Pons (tissue), 1 donor: ENCODE data around the gene E2F4.

ENCODE experiments used
- DNase-seq: peaks from one replicate; pipeline ENCODE4 v3.0.0-alpha.2; 2016; ENCODE audit warnings: low spot score

The E2F4 gene

DNA sequence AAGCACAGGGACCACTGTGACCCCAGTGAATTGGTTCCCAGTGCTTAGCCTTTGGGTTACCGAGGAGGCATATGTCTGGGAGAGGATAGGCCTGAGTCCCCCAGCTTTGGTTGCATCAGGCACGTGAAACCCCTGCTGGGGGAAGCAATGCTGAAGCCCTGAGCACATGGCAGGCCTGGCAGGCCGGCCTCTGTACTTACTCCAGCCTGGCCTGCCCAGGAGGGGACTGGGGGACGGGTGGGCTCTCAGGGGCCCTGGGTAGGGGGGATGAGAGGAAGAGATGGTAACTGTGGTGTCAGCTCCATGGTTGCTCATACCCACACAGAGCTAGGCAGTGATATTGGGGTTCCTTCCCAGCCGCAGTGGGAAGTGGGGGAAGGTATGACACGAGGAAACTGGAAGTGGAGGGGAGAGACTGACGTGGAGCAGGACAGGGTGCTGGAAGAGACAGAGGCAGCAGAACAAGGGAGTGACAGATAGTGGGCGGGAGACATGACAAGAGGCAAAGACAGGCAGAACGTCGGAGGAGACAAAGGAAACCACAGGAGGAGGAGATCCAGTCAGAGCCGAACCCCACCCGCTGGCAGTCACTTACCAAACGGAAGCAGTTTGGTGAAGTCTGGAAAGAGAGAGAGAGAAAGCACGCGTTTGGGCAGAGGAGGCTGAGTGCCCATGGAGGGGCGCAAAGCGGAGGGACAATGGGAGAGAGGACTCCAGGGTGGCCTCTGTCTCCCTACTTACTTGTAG lies 44.0 kb downstream of the E2F4 start:
- DNase-seq = no peak

DNA sequence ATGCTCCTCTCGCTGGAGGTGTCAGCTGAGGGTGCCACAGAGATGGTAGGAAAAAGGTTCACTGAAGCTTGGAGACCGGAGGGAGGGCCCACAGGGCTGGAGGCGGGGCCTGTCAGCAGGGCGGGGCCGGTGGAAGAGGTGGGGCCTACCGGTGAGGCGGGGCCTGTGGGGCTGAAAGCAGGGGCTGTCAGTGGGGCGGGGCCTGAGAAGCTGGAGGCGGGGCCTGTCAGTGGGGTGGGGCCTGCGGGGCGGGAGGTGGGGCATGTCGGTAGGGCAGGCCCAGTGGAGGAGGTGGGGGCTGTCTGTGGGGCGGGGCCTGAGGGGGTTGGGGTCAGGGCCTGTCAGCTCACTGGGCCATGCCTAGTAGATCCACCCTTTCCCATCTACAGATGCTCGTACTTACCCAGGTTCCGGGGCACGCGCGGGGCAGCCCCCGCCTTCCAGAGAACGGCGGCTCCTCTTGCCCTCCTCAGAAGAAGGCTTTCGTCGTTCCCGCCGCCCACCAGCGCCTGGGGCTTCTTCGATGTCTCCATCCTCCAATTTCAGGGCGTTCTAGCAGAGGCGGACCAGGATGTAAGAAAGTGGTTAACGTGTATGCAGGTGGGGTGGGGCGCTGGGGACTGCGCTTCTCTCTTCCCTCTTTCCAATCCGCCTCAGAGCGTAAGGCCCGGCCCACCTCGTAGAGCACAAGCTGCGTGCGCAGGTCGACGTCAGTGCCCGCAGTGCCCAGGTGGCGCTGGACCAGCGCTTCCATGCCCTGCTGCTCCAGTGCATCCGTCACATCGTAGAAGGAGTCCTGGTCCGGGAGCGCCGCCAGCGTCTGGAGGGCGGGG lies 44.8 kb downstream of the E2F4 start:
- no peak for DNase-seq

DNA sequence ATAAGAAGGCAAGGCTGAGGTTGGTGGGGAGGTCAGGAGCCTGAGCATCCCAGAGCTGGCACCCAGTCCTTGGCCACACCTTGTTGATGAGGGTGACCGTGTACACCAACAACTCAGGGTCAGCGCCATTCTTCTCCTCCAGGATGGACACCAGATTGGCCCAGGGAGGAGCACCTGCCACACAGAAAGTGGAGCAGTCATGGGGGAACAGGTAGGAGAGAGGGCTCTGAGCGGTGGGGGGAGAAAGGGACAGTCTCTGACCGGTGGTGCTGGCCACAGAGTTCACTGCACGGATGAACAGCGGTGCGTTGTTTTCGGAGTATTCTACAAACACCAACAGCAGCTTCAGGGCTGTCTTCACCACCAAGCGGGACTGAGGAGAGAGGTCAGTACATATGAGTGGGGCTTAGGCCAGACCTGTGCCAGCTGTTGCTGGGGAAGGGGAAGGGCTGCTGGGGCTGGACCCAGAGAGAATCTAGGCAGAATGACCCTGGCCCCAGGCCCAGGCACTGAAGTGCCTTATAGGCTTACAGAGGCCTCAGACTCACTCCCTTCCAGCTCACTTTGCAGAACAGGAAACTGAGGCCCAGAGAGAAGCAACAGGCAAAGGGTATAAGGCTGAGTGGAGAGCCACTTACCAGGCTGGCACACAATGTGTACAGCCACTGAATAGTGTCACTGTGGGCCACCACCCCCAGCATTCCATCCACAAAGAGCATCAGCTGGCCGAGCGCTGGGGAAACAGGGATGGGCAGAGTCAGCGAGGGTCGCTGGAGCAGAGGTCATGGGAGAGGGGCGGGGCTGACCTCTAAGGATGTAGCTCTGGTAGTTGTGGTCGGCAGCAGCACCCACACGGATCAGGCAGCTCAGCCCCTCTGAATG lies 45.7 kb downstream of the E2F4 start:
- no peak for DNase-seq

DNA sequence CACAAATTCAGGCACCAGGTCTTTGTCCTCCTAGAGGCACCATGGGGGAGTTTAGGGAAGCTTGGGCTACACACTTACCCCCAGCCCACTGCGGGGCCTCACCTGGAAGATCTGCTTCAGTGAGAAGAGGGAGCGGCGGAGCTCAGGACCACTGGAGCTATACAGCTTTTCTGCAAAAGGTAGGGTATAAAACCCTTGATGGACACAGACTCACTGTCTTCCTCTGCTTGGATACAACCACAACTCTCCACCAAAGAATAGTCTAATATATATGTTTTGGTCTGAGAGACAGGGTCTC lies 46.3 kb downstream of the E2F4 start:
- DNase-seq = no peak

DNA sequence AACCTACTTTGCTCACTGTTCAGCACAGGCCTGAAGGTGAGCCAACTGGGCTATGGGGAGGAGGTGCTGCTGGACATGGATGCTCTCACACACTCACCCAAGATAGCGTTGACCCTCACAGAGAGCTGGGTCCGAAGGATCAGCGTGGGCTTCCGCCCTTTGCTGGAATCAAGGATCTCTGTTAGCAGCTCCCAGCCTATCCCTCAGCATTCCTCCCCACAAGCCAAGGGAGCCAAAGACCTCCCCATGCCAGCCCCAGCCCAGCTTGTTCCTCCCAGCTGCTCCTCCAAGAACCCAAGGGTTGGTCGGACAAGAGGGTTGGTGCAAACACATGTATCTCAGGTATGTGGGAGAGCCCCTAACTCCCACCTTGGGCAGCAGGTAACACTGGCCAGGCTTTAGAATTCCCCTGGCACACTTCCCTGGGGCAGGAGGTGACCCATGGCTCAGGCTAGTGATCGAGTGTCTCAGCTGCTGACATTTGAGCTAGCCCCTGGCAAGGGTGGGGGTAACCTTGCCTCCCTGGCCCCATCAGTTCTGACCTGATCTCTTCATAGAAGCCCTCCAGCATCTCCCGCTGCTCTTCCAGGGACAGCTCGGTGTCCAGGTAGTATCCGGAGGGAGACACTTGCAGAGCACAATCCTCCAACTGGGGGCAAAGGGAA lies 47.0 kb downstream of the E2F4 start:
- no peak for DNase-seq

DNA sequence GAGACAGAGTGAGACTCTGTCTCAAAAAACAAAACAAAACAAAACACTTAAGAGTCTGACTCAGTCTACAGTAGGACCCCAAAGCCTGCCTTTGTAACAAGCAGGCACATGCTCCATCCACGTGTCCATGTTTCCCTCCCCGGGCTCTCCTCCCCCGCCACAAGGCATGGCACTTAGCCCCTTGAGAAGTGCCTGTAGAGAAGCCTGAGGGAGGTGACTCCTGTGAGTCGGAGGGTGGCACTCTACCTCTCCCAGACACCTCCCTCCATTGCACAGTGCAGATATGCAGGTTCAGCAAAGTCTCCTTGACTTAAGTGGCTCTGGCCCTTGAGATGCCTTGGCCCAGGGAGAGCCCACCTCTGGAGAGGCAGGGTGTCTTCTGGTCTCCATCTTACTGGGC lies 48.6 kb downstream of the E2F4 start:
- DNase-seq = no peak

DNA sequence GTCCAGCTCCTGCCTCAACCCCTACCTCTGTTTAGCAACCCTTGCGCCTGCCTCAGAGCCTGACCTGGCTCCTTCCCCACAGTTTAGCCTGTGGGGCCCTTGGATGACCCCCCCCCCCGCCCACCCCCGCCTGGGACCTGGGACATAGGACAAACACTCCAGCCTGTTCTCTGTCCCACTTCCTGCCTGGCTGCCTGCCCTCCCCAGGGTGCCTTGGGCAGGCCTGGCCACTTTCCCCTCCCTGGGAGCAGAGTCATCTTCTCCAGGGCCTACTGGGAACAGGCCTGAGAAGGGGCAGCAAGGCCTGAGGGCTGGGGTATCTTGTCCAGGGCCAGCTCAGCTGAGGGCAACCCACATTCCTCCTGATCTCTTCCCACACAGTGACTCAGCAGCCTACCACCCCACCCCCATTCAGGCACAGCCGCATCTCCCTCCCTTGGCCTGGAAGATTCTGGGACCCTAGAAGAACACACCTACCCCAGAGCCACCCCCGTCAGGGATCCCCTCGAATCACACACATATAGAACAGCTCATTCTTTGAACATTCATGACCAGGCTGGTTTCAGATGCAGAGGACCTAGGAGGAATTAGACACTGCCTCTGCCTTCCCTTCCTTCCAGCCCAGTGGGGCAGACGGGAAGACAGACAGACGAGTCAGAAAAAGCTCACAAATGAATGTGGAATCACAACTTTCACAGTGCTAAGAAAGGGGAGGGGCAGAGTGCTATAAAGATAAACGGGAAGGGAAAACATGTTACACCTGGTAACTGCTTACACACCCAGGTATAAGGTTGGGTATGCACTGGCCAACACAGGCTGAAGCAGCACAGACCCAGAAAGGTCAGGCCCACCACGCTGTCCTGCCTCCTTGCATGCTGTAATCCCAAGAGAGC lies 49.3 kb downstream of the E2F4 start:
- DNase-seq = no peak

DNA sequence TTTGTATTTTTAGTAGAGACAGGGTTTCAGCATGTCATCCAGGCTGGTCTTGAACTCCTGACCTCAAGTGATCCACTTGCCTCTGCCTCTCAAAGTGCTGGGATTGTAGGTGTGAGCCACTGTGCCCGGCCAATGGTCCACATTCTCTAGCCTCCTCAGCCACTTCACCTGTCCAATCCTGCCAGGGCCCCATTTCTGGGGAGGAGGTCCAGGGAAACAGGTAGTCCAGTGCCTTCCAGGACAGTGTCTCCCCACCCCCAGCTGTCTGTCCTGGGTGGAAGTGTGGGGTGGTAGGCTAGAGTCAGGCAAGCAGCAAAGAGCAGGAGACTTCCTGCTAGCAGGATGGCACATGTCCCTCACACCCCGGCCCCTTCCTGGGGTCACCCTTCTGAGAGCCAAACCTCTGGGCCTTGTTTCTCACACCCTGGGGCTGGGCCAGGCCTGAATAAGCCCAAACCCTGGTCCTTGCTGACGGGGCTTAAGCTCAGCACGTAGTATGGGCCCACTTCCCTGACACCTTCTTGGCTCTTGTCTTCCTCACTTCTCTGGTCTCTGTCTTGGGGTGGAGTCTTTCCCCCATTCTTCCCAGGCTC lies 50.3 kb downstream of the E2F4 start:
- DNase-seq = no peak

DNA sequence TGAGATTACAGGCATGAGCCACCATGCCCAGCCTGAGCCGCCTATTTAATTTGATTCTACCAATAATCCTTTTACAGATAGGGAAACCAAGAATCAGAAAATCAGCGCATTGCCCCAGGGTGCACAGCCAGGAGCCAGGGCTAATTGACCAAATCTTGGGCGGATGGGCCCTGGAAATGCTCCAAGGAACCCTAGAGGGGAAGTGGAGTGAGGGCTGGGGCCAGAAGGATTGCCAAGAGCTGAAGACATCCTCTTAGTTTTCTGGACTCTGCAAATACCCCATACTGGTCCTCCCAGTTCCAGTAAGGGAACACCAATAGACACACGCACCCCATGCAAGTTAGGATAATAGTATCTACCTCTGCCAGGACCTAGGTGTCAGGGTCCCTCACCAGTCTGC lies 51.5 kb downstream of the E2F4 start:
- no peak for DNase-seq

DNA sequence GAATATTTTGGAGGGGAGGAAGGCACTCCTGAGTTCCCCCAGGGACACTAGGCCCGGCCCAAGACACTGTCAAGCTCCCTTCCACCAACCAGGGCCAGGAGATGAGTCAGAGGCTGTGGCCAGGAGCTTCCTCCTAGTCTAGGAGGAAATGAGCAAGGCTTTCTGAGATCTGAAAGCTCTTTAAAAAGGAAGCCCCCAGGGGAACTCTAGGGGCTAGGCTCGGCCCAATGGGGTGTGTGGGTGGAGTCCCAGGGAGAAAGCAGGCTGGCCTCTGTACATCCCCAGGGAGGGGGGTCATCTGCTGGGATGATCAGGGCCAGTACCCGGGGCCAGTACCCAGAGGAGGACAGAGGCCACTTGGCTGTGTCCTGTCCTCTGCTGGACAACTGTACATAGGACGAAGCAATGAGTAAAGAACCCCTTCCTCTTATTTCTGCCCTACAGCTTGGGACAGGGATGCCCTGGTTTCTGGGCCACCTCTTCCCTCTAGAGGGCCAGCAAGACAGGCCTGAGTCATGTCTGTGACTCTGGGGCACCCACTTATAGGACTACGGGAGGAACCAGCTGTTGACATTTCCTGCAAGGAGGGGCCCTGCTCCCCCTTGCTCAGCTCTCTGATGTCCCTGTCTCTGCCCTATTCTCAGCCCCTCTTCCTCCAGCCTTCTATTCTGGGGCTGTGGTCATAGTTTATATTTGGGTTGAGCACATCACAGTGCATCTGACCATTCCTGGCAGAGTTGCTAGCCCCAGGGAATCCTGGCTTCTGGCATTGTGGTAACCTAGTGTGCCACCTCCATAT lies 52.6 kb downstream of the E2F4 start:
- DNase-seq = peak; percentile 86

DNA sequence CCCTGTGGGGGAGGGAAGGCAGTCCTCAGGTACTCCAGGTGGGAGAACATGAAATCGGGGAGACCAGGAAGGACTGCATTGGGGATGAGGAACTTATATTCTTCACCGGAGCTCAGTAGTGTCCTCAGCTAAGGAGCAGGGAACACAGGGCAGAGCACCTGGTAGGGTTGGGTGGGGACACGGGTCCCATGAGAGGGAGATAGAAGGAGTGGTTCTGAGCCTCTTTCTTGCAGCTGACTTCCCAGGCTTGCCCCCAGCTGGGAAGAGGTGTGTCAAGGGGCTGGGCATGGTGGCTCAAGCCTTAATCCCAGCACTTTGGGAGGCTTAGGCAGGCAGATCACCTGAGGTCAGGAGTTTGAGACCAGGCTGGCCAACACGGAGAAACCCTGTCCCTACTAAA lies 53.2 kb downstream of the E2F4 start:
- DNase-seq = no peak

DNA sequence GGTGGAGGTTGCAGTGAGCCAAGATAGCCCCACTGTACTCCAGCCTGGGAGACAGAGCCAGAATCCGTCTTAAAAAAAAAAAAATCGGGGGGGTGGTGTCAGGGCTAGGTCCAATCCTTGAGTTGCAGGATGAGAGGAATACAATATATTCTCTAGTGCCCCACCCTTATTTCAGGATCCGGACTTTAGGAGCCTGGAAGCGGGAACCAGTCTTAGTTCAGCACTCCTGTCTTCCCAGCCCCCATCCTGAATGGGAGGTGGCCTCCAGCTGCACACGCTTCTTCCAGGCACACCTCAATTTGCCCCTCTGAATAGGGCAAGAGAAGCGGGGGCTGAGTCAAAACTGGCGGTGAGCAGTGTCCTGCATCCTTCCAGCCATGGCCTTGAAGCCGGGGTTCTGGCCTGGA lies 53.7 kb downstream of the E2F4 start:
- no peak for DNase-seq

DNA sequence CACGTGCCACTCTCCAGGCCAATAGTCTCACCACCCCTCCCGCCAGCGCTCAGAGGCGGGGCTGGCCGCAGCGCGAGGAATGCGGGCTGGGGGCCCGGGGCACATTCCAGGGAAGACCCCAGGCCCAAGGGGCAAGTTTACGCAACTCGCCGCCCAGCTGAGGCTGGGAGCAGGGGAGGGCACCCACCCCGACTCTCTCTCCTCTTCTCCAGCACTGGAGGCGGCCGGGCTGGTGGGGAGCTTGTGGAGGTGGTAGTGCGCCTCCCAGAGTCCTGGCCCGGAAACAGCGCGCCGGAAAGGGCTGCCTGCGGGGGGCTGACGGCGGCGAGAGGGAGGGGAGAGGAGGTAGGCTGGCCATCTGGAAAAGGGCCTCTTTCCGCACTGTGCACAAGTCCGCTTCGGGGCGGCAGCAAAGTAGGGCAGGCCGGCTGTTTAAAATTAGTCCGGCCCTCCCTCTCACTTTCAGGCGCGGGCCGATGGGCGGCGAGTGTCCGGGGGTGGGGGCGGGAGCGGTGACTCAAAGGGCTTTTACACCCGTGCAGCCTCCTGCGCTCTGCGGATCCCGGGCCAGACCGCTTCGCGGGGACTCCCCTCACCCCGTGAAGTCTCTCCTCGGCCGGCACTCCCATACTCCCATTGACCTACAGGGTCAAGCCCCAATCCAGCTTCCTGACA lies 54.3 kb downstream of the E2F4 start:
- peak; percentile 31 for DNase-seq

DNA sequence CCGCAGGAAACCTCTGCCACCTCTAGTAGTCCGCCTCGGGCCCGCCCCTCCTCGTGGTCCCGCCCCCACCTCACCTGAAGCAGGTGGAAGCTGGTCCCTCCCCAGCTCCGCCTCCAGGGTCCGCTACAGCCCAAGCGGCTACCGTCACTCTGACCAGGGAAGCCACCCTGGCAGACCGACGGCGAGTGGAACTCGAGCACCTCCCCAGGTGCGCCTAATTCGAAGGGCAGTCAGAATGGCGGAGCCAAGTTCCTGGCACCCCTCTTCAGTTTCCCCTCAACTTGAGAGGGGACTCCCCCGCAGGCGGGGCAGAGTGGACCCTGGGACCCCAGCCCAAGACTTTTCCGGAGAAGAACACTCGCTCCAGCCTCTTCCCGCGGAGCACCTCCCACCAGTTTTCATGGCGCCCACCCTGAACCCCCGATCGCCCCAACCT lies 54.8 kb downstream of the E2F4 start:
- no peak for DNase-seq

DNA sequence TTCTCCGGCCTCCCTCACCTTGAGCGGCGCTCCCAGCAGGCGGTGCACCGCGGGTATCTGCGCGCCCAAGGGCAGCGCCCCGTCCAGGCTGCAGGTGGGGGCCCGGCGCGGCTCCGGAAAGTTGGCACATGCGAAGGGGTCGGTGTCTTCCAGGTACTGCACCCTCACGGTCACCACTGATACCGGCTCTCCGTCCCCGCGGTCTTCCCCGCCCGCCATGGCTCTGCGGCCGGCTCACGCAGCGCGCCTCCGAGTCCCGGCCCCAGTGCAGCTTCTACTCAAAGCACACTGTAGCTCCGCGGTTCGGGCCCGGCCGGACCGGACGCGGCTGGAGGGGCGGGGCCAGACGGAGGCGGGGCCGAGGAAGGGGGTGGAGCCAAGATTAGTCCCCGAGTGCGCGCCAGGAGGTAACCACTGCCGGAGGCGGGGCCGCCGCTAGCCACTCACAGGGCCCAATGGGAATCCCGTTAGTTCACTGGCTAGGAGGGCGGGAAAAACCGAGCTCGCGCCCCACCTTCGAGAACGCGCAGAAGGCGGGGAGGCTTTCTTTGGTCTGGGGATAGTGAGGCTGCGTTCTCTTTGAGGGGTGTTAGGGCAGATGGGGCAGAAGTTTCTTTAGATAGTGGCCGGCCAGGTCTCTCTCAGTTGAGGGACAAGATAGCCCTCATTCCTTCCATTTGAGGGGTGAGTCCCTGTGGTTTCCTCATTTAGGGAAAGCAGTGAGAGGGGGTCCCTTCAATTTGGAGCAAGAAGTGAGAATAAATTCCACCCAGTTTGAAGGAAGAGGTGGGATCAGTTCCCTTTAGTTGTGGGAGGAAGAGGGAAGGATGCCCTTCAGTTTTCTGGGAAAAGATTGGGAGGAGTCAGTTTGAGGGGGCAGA lies 55.5 kb downstream of the E2F4 start, which contains the start of gene FHOD1:
Gene FHOD1 (minus strand): TSS at position 290 of the 881 bp plus-strand sequence. CDS start 71 bp downstream, at position 219.
- DNase-seq = peak; percentile 87

DNA sequence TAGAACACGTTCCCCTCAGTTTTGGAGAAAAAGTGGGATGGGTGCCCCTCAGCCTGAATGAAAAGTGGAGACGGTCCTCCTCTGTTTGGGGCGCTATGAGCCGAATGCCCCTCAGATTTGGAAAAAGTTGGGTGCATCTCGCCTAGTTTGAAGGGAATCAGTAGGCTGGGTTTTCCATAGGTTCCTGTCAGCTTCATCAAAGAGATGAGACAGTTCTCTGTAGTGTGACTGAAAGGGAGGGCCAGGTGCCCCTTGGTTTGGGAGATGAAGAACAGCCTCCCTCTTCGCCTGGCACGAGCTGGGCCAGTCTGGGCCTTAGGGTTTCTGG lies 56.1 kb downstream of the E2F4 start:
- DNase-seq = no peak
